DOHH2 (cell line): ENCODE measurements around the gene FOXO6.

ENCODE experiments used
- EZH2phosphoT487 ChIP-seq: fragments of 200-600 bp; sonication (generic); IDR thresholded peaks from 2 replicates; pipeline ENCODE4 v1.6.1; 2017; ENCODE audit warnings: borderline replicate concordance, mild to moderate bottlenecking, antibody characterized with exemption, low read length, moderate library complexity, mixed read lengths
- TF ChIP-seq, protein P1 (sequence below): fragments of 200-600 bp; sonication (generic); IDR thresholded peaks from one replicate; pipeline ENCODE4 v1.5.1; 2014; ENCODE audit warnings: antibody characterized with exemption, mild to moderate bottlenecking, low read depth, low read length; ENCODE audit not compliant: poor library complexity, severe bottlenecking

- TF ChIP-seq, protein P1, sequence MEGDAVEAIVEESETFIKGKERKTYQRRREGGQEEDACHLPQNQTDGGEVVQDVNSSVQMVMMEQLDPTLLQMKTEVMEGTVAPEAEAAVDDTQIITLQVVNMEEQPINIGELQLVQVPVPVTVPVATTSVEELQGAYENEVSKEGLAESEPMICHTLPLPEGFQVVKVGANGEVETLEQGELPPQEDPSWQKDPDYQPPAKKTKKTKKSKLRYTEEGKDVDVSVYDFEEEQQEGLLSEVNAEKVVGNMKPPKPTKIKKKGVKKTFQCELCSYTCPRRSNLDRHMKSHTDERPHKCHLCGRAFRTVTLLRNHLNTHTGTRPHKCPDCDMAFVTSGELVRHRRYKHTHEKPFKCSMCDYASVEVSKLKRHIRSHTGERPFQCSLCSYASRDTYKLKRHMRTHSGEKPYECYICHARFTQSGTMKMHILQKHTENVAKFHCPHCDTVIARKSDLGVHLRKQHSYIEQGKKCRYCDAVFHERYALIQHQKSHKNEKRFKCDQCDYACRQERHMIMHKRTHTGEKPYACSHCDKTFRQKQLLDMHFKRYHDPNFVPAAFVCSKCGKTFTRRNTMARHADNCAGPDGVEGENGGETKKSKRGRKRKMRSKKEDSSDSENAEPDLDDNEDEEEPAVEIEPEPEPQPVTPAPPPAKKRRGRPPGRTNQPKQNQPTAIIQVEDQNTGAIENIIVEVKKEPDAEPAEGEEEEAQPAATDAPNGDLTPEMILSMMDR = no peak
- TF ChIP-seq EZH2phosphoT487 = no peak
Measured at GRCh38 chr1:41374711-41375110, 13.5 kb downstream of the FOXO6 start.
